Measurements from ENCODE around the gene KDM3B.
"Not testable (repeated sequence)": the region's sequence is repeated elsewhere in the genome, so short reads cannot be mapped to it uniquely, and the experiment has no call there.

KDM3B gene

GRCh38 chr5:138352071-138352721, at the start of gene KDM3B:
Gene KDM3B, plus strand, starts transcription at chr5:138352685. Its CDS starts 111 bp downstream, at chr5:138352796.
- DNase-seq = peak; percentile 33

GRCh38 chr5:138303372-138303771, 49.1 kb upstream of the KDM3B start:
- no peak for DNase-seq

- DNase-seq = peak; percentile 76
These were observed 46.7 kb upstream of the KDM3B start for GRCh38 chr5:138305797-138306196.

GRCh38 chr5:138315751-138316278, 36.7 kb upstream of the KDM3B start:
- DNase-seq = no peak

- no peak for DNase-seq
These were observed 36.1 kb upstream of the KDM3B start for GRCh38 chr5:138316355-138316754.

- not testable (repeated sequence) for DNase-seq
These were observed 34.3 kb upstream of the KDM3B start for GRCh38 chr5:138318211-138318610.

GRCh38 chr5:138330813-138331448, 21.6 kb upstream of the KDM3B start:
- no peak for DNase-seq

GRCh38 chr5:138331449-138332368, 20.8 kb upstream of the KDM3B start, which contains the start of gene CDC25C:
Gene CDC25C, minus strand, starts transcription at chr5:138331804. Its CDS starts 624 bp downstream, at chr5:138331180.
- DNase-seq = peak; percentile 96

- no peak for DNase-seq
These were observed 17.5 kb upstream of the KDM3B start for GRCh38 chr5:138334867-138335447.

- DNase-seq = peak; percentile 74
These were observed 15.4 kb upstream of the KDM3B start for GRCh38 chr5:138336952-138337684.

- DNase-seq = peak; percentile 84
These were observed 14.6 kb upstream of the KDM3B start, which contains the start of gene FAM53C for GRCh38 chr5:138337685-138338410. Gene FAM53C, plus strand, starts transcription at chr5:138338266. Its CDS starts 3,070 bp downstream, at chr5:138341336.

GRCh38 chr5:138338411-138339090, 13.9 kb upstream of the KDM3B start:
- DNase-seq = no peak

GRCh38 chr5:138339091-138339456, 13.4 kb upstream of the KDM3B start:
- DNase-seq = no peak

GRCh38 chr5:138339464-138339863, 13.0 kb upstream of the KDM3B start:
- no peak for DNase-seq

- DNase-seq = no peak
These were observed 12.5 kb upstream of the KDM3B start for GRCh38 chr5:138340008-138340407.

- DNase-seq = no peak
These were observed 7.4 kb upstream of the KDM3B start for GRCh38 chr5:138344887-138345622.

GRCh38 chr5:138346889-138347288, 5.6 kb upstream of the KDM3B start:
- no peak for DNase-seq

GRCh38 chr5:138349852-138350562, 2.5 kb upstream of the KDM3B start:
- no peak for DNase-seq

GRCh38 chr5:138350563-138350890, 2.0 kb upstream of the KDM3B start:
- no peak for DNase-seq

All from SHP77 treated with DMSO at 0.1 percent for 48 hours (cell line).